Subcutaneous adipose tissue (tissue), 4 donors: ENCODE results near the gene SLC41A2. TPM values are rescaled to one million over a fixed set of nuclear protein-coding genes. Genes with fewer than 3 reads are reported as not detected.

Experiments used
- total RNA-seq, 4 donors: library from RNA; depleted of rRNA; stranded (reverse); fragments of >200 nt; gene quantifications; one replicate each; pipeline ENCODE4 v1.1.0, GENCODE V29; 2016
- TF ChIP-seq, protein P1 (sequence below): fragments of 450-650 bp; IDR thresholded peaks from one replicate; pipeline ENCODE4 v1.5.1; 2016; ENCODE audit warnings: low read depth, mild to moderate bottlenecking, control low read depth, antibody characterized with exemption, moderate library complexity

SLC41A2 gene
- total RNA-seq, 4 donors from 2014 or later, result 18.5 to 65.8 (median 36.4) TPM

DNA sequence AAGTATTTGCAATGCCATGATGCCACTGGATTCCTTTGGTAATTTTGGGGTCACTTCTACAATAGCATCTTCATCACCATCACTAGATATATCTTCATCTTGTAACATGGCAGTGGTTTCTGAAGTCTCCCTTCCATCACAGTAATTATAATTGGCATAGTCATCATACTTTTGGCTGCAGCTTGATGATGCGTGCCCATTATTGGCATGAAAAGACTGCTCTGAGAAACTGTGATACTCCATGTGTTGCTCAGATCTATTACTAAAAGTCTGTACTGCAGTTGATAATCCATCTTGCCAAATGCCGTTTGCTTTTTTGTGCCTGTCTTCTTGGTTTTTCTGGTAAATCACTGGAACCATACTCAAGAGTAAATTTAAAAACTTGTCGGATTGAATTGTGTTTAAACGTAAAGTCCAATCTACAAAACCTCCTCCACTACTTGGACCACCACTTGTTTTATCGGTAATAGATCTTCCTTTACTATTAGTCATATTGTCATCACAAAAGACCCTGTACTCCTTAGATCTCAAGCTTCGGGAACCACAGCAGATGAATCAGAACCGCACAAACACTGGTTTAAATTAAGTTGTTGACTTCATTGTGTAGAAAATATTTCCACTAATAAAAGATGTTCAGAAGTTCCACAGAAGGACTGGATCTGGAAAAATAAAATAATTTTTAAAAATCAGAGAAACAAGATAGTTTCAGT is 29.9 kb downstream of the SLC41A2 start:
- TF ChIP-seq, protein P1, sequence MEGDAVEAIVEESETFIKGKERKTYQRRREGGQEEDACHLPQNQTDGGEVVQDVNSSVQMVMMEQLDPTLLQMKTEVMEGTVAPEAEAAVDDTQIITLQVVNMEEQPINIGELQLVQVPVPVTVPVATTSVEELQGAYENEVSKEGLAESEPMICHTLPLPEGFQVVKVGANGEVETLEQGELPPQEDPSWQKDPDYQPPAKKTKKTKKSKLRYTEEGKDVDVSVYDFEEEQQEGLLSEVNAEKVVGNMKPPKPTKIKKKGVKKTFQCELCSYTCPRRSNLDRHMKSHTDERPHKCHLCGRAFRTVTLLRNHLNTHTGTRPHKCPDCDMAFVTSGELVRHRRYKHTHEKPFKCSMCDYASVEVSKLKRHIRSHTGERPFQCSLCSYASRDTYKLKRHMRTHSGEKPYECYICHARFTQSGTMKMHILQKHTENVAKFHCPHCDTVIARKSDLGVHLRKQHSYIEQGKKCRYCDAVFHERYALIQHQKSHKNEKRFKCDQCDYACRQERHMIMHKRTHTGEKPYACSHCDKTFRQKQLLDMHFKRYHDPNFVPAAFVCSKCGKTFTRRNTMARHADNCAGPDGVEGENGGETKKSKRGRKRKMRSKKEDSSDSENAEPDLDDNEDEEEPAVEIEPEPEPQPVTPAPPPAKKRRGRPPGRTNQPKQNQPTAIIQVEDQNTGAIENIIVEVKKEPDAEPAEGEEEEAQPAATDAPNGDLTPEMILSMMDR, result no peak

DNA sequence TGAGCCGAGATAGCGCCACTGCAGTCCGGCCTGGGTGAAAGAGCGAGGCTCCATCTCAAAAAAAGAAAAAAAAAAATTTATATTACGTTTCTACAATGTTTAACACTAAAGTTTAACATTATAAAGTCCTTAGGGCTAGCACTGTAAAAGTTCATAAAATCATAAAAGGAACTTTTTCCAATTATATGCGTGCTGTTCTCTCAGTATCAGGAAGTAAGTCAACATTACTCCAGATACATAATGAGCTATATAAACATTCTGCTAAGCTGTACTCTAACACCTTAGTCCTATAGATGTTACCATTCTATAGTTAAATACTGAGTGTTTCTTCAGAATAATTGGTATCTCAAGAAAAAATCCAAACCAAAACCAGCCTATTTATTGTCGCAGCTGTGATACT is 32.6 kb downstream of the SLC41A2 start:
- TF ChIP-seq, protein P1, result no peak

DNA sequence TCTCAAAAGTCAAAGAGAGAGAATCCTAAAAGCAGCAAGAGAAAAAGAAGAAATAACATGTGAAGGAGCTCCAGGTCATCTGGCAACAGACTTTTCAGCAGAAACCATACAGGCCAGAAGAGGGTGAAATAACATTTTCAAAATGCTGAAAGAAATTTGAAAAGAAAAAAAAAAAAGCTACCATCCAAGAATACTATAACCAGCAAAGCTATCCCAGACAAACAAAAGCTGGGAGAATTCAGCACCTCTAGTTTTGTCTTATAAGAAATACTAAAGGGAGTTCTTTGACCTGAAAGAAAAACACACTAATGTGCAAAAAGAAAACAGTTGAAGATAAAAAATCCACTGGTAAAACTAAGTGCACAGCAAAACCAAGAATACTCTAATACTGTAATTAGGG is 36.8 kb downstream of the SLC41A2 start:
- TF ChIP-seq, protein P1, result no peak

DNA sequence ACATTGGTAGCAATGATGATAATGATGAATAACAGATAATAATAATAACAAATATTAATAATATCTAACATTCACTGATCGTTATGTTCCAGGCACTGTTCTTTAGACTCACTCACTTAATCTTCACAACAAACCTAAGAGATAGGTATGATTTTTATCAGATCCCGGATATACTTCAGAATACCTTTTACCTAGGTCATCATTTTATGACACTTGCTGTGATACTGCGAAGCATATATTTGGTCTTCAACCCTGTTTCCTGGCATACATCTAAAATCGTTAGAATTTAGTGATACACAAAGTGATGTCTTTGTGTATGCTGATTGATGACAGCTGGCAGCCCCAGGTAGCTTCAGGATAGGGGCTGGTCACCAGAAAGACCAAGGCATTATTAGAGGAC is 46.1 kb downstream of the SLC41A2 start:
- TF ChIP-seq, protein P1, result no peak

DNA sequence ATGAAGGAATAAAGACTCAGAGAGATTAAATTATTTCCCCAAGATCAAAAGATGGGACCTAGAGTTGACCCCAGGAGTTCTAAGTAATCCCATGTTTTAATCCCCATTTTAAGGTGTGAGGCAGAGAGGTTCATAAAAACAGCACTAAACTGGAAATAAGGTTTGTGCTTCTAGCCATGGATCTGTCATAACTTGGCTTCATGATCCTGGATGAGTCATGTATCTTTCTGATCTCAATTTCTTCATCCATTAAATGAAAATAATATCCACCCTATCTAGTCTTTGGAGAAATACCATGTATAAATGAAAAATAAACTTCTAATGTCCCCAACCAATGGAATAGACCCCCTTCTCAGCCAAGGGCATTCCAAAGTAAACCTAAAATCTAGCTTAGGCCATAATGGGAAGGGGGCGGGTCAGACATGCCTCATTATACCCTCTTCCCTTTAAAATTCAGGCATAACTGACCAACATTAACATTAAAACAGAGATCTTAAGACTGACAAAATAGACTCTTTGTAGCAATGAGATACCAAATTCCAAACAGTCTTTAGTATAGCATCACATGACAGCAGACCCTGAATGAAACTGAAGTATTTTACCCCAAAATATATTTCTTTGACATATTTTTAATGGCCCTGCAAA is 47.8 kb downstream of the SLC41A2 start:
- TF ChIP-seq, protein P1, result no peak

DNA sequence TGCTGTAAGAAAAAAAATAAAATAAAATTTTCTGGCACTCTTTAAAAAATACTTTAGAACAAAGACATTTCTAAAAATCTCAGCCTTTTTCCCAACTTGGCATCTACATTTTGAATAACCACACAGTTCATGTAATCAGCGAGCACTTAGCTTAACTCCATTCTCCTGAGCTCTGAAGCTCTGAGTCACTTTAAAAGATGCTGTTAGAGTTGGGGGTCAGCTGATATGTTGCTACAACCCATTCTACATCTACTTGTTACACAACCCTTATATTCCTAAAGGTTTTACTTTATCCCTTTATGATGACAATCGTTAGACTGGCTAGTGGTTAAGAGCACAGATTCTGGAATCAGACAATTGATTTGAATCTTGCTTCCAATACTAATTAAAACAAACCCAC is 48.3 kb downstream of the SLC41A2 start:
- TF ChIP-seq, protein P1, result no peak

Other genes starting within 250 kb of the SLC41A2 start
- gene NOPCHAP1, start 28.0 kb upstream of the SLC41A2 start, total RNA-seq, result 1 to 10 TPM; 3.9 to 6.0 (median 5.3) TPM
- gene ALDH1L2, start 126.2 kb upstream of the SLC41A2 start, total RNA-seq, result 10 to 100 TPM in 3 of 4 donors, 1 to 10 TPM in 1; 7.0 to 19.9 (median 11.1) TPM
- 100 to 1,000 TPM in 3 of 4 donors, 10 to 100 TPM in 1; 77.6 to 132 (median 118) TPM for gene WASHC4, start 149.4 kb upstream of the SLC41A2 start, total RNA-seq